Right ventricle myocardium superior (tissue), 1 donor: ENCODE measurements around the gene INVS. TPM values are rescaled to one million over a fixed set of nuclear protein-coding genes. Genes with fewer than 3 reads are reported as not detected.
"Not testable (repeated sequence)": the region's sequence is repeated elsewhere in the genome, so short reads cannot be mapped to it uniquely, and the experiment has no call there.

Source experiments
- ATAC-seq: fragments of 200-7000 bp; cut with Tn5 transposase; one replicate; pipeline ENCODE4 v1.9.1; 2020; ENCODE audit warnings: mild to moderate bottlenecking; ENCODE audit not compliant: poor library complexity
- DNase-seq: peaks from one replicate; pipeline ENCODE4 v3.0.0-alpha.2; 2020
- intact Hi-C: fragments of 100-400 bp; cut with DNase I; formaldehyde crosslinking; loops from one replicate; pipeline ENCODE4 v1.11.2; 2022
- long read RNA-seq: library from polyadenylated mRNA; unstranded; transcript quantifications from one replicate; pipeline ENCODE4 v2.0.0, GENCODE V29; 2021
- total RNA-seq: library from RNA; stranded (reverse); fragmentation: NEBNext Ultra II Directional; extraction: Animal tissue kit (Norgen Biotek cat#: 25700); gene quantifications from one replicate; pipeline ENCODE4 v1.2.1, GENCODE V29; 2021
- donor health status: DM: no; HTN: yes; CAD: no; lungs with severe emphysema.

INVS gene
- total RNA-seq, result 5.6 TPM
- long read RNA-seq, partial matches to known transcripts, result 2 of 6 reads
- long read RNA-seq, other reads (novel, unspliced or antisense), result 4 of 6 reads

GRCh38 chr9:100098887-100099721, at the start of gene INVS, which contains the start of gene ERP44:
TSS of gene INVS (plus strand) at chr9:100099243. CDS start at chr9:100104522, 5,279 bp downstream.
TSS of gene ERP44 (minus strand) at chr9:100099000. CDS start at chr9:100098840, 160 bp downstream.
- DNase-seq, result peak; percentile 99
- intact Hi-C loops, result no loop called here
- ATAC-seq, result peak; percentile 98

GRCh38 chr9:100049551-100049950, 49.5 kb upstream of the INVS start:
- no peak for DNase-seq
- intact Hi-C loops, result no loop called here
- no peak for ATAC-seq

- intact Hi-C loops, result no loop called here
- DNase-seq, result no peak
- no peak for ATAC-seq
Measured at GRCh38 chr9:100052375-100052774, 46.7 kb upstream of the INVS start.

GRCh38 chr9:100056561-100056960, 42.5 kb upstream of the INVS start:
- ATAC-seq (no peak), DNase-seq (no peak)
- intact Hi-C loops, result no loop called here

- ATAC-seq (no peak), DNase-seq (no peak)
- intact Hi-C loops, result no loop called here
Measured at GRCh38 chr9:100057624-100058023, 41.4 kb upstream of the INVS start.

- DNase-seq (no peak), ATAC-seq (no peak)
- intact Hi-C loops, result no loop called here
Measured at GRCh38 chr9:100058699-100059579, 40.1 kb upstream of the INVS start.

GRCh38 chr9:100062683-100063082, 36.4 kb upstream of the INVS start:
- ATAC-seq, intact Hi-C loops, DNase-seq: not testable (repeated sequence)

GRCh38 chr9:100063185-100063584, 35.9 kb upstream of the INVS start:
- ATAC-seq, result peak; percentile 52
- intact Hi-C loops, result no loop called here
- DNase-seq, result no peak

- ATAC-seq, result no peak
- DNase-seq, result no peak
- intact Hi-C loops, result no loop called here
Measured at GRCh38 chr9:100064872-100065581, 34.0 kb upstream of the INVS start.

- DNase-seq (no peak), ATAC-seq (peak; percentile 74)
- intact Hi-C loops, result no loop called here
Measured at GRCh38 chr9:100066539-100066938, 32.5 kb upstream of the INVS start.

GRCh38 chr9:100067990-100068389, 31.1 kb upstream of the INVS start:
- ATAC-seq, intact Hi-C loops, DNase-seq: not testable (repeated sequence)

- ATAC-seq, DNase-seq, intact Hi-C loops: not testable (repeated sequence)
Measured at GRCh38 chr9:100069068-100069467, 30.0 kb upstream of the INVS start.

- ATAC-seq (no peak), DNase-seq (no peak)
- intact Hi-C loops, result no loop called here
Measured at GRCh38 chr9:100070104-100071041, 28.7 kb upstream of the INVS start.

GRCh38 chr9:100071271-100071670, 27.8 kb upstream of the INVS start:
- intact Hi-C loops, result no loop called here
- DNase-seq (no peak), ATAC-seq (no peak)

GRCh38 chr9:100072805-100073204, 26.2 kb upstream of the INVS start:
- intact Hi-C loops, result no loop called here
- DNase-seq (no peak), ATAC-seq (no peak)

- DNase-seq (no peak), ATAC-seq (no peak)
Measured at GRCh38 chr9:100074093-100074492, 24.9 kb upstream of the INVS start.

GRCh38 chr9:100074989-100075388, 24.1 kb upstream of the INVS start:
- intact Hi-C loops, result no loop called here
- DNase-seq (no peak), ATAC-seq (no peak)

More at GRCh38 chr9:100074093-100074492, 24.9 kb upstream of the INVS start:
- intact Hi-C loops, result no loop called here

GRCh38 chr9:100076256-100076655, 22.8 kb upstream of the INVS start:
- intact Hi-C loops, ATAC-seq, DNase-seq: not testable (repeated sequence)
